ENCODE results near the gene PLCG2. TPM values are rescaled to one million over a fixed set of nuclear protein-coding genes. Genes with fewer than 3 reads are reported as not detected.

PLCG2 gene
- total and polyA plus RNA-seq, 2 donors: 8.0 to 13.0 TPM

- Histone ChIP-seq H3K4me3 (ENCODE audit: low read depth, low read length) (no peak overlapping the region), H3K36me3 (ENCODE audit: insufficient read depth) (no peaks in the 10 kb centered on the region), H3K27ac (ENCODE audit: low read depth) (no peak overlapping the region), H3K4me1 (ENCODE audit: insufficient read depth) (no peaks in the 10 kb centered on the region)
- DNase-seq (ENCODE audit: extremely low spot score): no peak
- 95% methylated on average over 4 of the region's 4 CpGs for WGBS
These were observed 39.8 kb downstream of the PLCG2 start for GRCh38 chr16:81818905-81819304.

- no peaks in the 10 kb centered on the region for H3K36me3 ChIP-seq (ENCODE audit: insufficient read depth)
- 81% methylated on average over 10 of the region's 10 CpGs for WGBS
- H3K4me1 ChIP-seq (ENCODE audit: insufficient read depth): no peaks in the 10 kb centered on the region
- no peak overlapping the region for H3K27ac ChIP-seq (ENCODE audit: low read depth)
- no peak for DNase-seq (ENCODE audit: extremely low spot score)
- no peak overlapping the region for H3K4me3 ChIP-seq (ENCODE audit: low read depth, low read length)
These were observed 42.5 kb downstream of the PLCG2 start for GRCh38 chr16:81821436-81822128.

DNA sequence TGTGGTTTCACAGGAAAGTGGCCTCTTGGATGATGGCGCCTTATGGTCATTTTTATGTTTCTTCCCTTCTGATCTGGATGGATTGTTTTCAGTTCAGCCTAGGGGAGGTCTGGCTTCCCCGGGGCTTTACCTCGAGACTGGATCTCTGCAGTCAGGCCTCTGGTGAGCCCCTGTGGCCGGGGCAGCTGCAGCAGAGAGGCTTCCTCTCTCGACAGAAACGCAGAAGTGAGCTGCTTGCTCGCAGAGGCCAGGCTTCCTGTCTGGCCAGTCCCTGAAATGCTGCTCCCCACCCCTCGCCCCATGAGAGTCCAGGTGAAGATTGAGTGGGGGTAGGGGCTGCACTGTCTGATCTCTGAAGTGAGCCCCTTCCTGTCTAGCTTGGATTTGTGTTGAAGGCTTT, 44.0 kb downstream of the PLCG2 start:
- Histone ChIP-seq H3K4me1 (ENCODE audit: insufficient read depth) (no peaks in the 10 kb centered on the region), H3K4me3 (ENCODE audit: low read depth, low read length) (no peak overlapping the region), H3K27ac (ENCODE audit: low read depth) (no peak overlapping the region), H3K36me3 (ENCODE audit: insufficient read depth) (no peaks in the 10 kb centered on the region)
- WGBS: 37% methylated on average over 8 of the region's 8 CpGs
- no peak for DNase-seq (ENCODE audit: extremely low spot score)

- Histone ChIP-seq H3K27ac (ENCODE audit: low read depth) (no peak overlapping the region), H3K4me1 (ENCODE audit: insufficient read depth) (no peaks in the 10 kb centered on the region)
- 83% methylated on average over 1 of the region's 1 CpG for WGBS
These were observed 44.6 kb downstream of the PLCG2 start for GRCh38 chr16:81823734-81824133.

DNA sequence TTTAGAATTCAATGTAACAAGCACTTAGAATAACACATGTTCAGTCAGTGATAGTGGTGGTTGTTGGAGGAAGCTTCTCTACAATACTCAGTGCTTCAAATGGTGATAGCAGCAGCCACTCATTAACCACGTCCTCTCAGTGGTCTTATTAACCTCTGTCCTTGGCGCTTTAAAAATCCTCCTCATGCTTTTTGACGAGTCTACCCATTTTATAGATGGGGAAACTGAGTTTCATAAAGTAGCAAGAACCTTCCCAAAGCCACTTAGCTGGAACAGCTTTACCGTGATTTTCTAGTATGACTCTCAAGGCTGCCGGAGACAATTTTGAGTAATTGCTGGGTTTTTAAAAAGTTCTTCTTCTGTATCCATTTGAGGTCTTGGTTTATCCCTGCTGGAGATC, 47.4 kb downstream of the PLCG2 start:
- 89% methylated on average over 5 of the region's 5 CpGs for WGBS
- no peak overlapping the region for H3K27ac ChIP-seq (ENCODE audit: low read depth)
- no peak overlapping the region for H3K4me3 ChIP-seq (ENCODE audit: low read depth, low read length)
- no peaks in the 10 kb centered on the region for H3K4me1 ChIP-seq (ENCODE audit: insufficient read depth)
- no peak for DNase-seq (ENCODE audit: extremely low spot score)
- H3K36me3 ChIP-seq (ENCODE audit: insufficient read depth): no peaks in the 10 kb centered on the region

More at GRCh38 chr16:81823734-81824133, 44.6 kb downstream of the PLCG2 start:
- Histone ChIP-seq H3K36me3 (ENCODE audit: insufficient read depth) (no peaks in the 10 kb centered on the region), H3K4me3 (ENCODE audit: low read depth, low read length) (no peak overlapping the region)
- DNase-seq (ENCODE audit: extremely low spot score): no peak

DNA sequence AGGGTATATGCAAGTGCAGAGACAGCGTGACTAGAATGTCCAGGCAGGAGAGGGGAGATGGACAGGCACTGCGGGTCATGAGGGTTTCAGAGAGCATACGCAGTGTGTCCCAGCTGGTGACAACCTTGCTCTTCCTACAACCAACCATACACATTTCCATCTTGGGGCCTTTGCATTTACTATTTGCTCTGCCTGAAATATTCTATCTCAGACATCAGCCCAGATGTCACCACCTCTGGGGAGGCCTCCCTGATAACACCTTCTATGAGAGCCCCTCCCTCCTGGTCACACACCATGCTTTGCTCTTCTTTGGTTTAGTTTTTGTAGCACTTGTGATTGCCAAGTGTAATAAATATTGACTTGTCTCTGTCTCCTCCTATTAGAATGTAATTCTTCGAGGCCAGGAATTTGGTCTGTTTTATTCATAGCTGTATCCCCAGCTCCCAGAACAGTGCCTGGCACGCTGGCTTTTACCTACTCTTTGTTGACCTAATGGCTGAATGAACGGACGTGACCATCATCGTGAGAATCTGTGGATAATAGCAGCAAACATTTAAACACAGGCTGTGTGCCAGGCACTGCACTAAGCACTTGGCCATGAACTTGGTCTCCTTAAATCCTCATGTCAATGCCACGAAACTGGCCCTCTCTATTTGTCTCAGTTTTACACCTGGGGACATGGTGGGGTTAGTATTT, 51.9 kb downstream of the PLCG2 start:
- WGBS: 41% methylated on average over 9 of the region's 9 CpGs
- DNase-seq (ENCODE audit: extremely low spot score): no peak
- no peak overlapping the region for H3K27ac ChIP-seq (ENCODE audit: low read depth)
- H3K4me1 ChIP-seq (ENCODE audit: insufficient read depth): no peaks in the 10 kb centered on the region
- H3K4me3 ChIP-seq (ENCODE audit: low read depth, low read length): no peak overlapping the region
- no peaks in the 10 kb centered on the region for H3K36me3 ChIP-seq (ENCODE audit: insufficient read depth)

- Histone ChIP-seq H3K4me3 (ENCODE audit: low read depth, low read length) (no peak overlapping the region), H3K4me1 (ENCODE audit: insufficient read depth) (no peaks in the 10 kb centered on the region), H3K27ac (ENCODE audit: low read depth) (no peak overlapping the region), H3K36me3 (ENCODE audit: insufficient read depth) (no peaks in the 10 kb centered on the region)
- WGBS: 77% methylated on average over 8 of the region's 8 CpGs
- DNase-seq (ENCODE audit: extremely low spot score): no peak
These were observed 52.6 kb downstream of the PLCG2 start for GRCh38 chr16:81831722-81832126.

- Histone ChIP-seq H3K4me1 (ENCODE audit: insufficient read depth) (no peaks in the 10 kb centered on the region), H3K4me3 (ENCODE audit: low read depth, low read length) (no peak overlapping the region), H3K36me3 (ENCODE audit: insufficient read depth) (no peaks in the 10 kb centered on the region), H3K27ac (ENCODE audit: low read depth) (no peak overlapping the region)
- 87% methylated on average over 12 of the region's 12 CpGs for WGBS
- no peak for DNase-seq (ENCODE audit: extremely low spot score)
These were observed 53.9 kb downstream of the PLCG2 start for GRCh38 chr16:81832801-81833547.

GRCh38 chr16:81833751-81834150, 54.7 kb downstream of the PLCG2 start:
- no peak overlapping the region for H3K4me3 ChIP-seq (ENCODE audit: low read depth, low read length)
- H3K4me1 ChIP-seq (ENCODE audit: insufficient read depth): no peaks in the 10 kb centered on the region
- H3K36me3 ChIP-seq (ENCODE audit: insufficient read depth): no peaks in the 10 kb centered on the region
- no peak for DNase-seq (ENCODE audit: extremely low spot score)
- WGBS: 86% methylated on average over 10 of the region's 10 CpGs
- no peak overlapping the region for H3K27ac ChIP-seq (ENCODE audit: low read depth)

DNA sequence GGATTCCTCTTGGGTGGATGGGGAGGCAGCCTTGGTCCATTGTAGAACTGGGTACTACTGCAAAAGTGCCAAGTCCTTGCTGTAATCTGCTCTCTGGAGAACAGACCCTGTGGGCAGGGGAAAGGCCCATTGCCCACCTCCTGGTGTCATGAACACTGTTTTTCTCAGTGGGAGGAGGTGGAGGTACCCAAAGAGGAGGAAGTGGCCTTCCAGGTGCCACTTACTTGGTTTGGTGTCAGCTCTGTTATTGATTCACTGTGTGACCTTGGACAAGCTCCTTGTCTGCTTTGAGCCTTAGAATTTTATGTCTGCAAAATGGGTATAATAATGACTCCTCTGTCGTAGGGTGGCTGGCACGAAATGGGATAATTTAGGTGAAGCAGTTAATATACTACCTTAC, 55.8 kb downstream of the PLCG2 start:
- Histone ChIP-seq H3K4me3 (ENCODE audit: low read depth, low read length) (no peak overlapping the region), H3K36me3 (ENCODE audit: insufficient read depth) (no peaks in the 10 kb centered on the region), H3K4me1 (ENCODE audit: insufficient read depth) (no peaks in the 10 kb centered on the region), H3K27ac (ENCODE audit: low read depth) (no peak overlapping the region)
- 92% methylated on average over 2 of the region's 2 CpGs for WGBS
- no peak for DNase-seq (ENCODE audit: extremely low spot score)

- H3K36me3 ChIP-seq (ENCODE audit: insufficient read depth): no peaks in the 10 kb centered on the region
- no peak for DNase-seq (ENCODE audit: extremely low spot score)
- no peak overlapping the region for H3K4me3 ChIP-seq (ENCODE audit: low read depth, low read length)
- H3K27ac ChIP-seq (ENCODE audit: low read depth): no peak overlapping the region
- no peaks in the 10 kb centered on the region for H3K4me1 ChIP-seq (ENCODE audit: insufficient read depth)
- WGBS: 75% methylated on average over 12 of the region's 12 CpGs
These were observed 57.4 kb downstream of the PLCG2 start for GRCh38 chr16:81836279-81837054.

GRCh38 chr16:81837312-81837751, 58.2 kb downstream of the PLCG2 start:
- Histone ChIP-seq H3K4me3 (ENCODE audit: low read depth, low read length) (no peak overlapping the region), H3K4me1 (ENCODE audit: insufficient read depth) (no peaks in the 10 kb centered on the region), H3K27ac (ENCODE audit: low read depth) (no peak overlapping the region), H3K36me3 (ENCODE audit: insufficient read depth) (no peaks in the 10 kb centered on the region)
- DNase-seq (ENCODE audit: extremely low spot score): no peak
- 71% methylated on average over 9 of the region's 9 CpGs for WGBS

- Histone ChIP-seq H3K36me3 (ENCODE audit: insufficient read depth) (no peaks in the 10 kb centered on the region), H3K27ac (ENCODE audit: low read depth) (no peak overlapping the region), H3K4me3 (ENCODE audit: low read depth, low read length) (no peak overlapping the region), H3K4me1 (ENCODE audit: insufficient read depth) (no peaks in the 10 kb centered on the region)
- DNase-seq (ENCODE audit: extremely low spot score): no peak
- 51% methylated on average over 4 of the region's 4 CpGs for WGBS
These were observed 59.7 kb downstream of the PLCG2 start for GRCh38 chr16:81838794-81839193.
